Activated B cell treated with CpG ODN at 0.5 μM for 24 hours (primary cell): ENCODE data around the gene PDGFB. TPM values are rescaled to one million over a fixed set of nuclear protein-coding genes. Genes with fewer than 3 reads are reported as not detected.

Experiments used
- ATAC-seq: fragments of 200-7000 bp; cut with Tn5 transposase; one replicate; pipeline ENCODE4 v1.10.0; 2021; ENCODE audit warnings: low read depth, mild to moderate bottlenecking, moderate library complexity
- CTCF ChIA-PET: fragments of 350-600 bp; sonication (Branson Sonifier 250); formaldehyde crosslinking; loops from one replicate; lab custom pipeline; 2021; ENCODE audit warnings: antibody characterized with exemption; lab: Charles Lee
- POLR2A ChIA-PET: fragments of 350-600 bp; sonication (Branson Sonifier 250); formaldehyde crosslinking; loops from one replicate; lab custom pipeline; 2021; ENCODE audit warnings: antibody characterized with exemption; lab: Charles Lee
- DNase-seq: peaks from one replicate; pipeline ENCODE4 v3.0.0; 2022
- H3K27ac Mint-ChIP-seq: one replicate; pipeline ENCODE4 v1.8.0; 2020; ENCODE audit warnings: mixed read lengths
- H3K27me3 Mint-ChIP-seq: one replicate; pipeline ENCODE4 v1.8.0; 2021; ENCODE audit warnings: mixed read lengths
- H3K36me3 Mint-ChIP-seq: one replicate; pipeline ENCODE4 v1.8.0; 2021; ENCODE audit warnings: low read depth, mixed read lengths
- H3K4me1 Mint-ChIP-seq: one replicate; pipeline ENCODE4 v1.8.0; 2021; ENCODE audit warnings: mixed read lengths
- H3K4me3 Mint-ChIP-seq: one replicate; pipeline ENCODE4 v1.8.0; 2020; ENCODE audit warnings: mild to moderate bottlenecking, mixed read lengths
- H3K9me3 Mint-ChIP-seq: one replicate; pipeline ENCODE4 v1.8.0; 2020; ENCODE audit warnings: mixed read lengths
- CTCF ChIP-seq: fragments of 200-600 bp; IDR thresholded peaks from one replicate; pipeline ENCODE4 v1.8.0; 2022; ENCODE audit warnings: antibody characterized with exemption, mild to moderate bottlenecking
- intact Hi-C: fragments of 100-400 bp; cut with micrococcal nuclease; formaldehyde crosslinking; loops from one replicate; pipeline ENCODE4 v1.15.1; 2024
- total RNA-seq: library from RNA; stranded (reverse); gene quantifications from 2 replicates; pipeline ENCODE4 v1.2.3, GENCODE V29; 2022

Gene PDGFB
- total RNA-seq, 1 donor from 2014 or later = not detected

DNA sequence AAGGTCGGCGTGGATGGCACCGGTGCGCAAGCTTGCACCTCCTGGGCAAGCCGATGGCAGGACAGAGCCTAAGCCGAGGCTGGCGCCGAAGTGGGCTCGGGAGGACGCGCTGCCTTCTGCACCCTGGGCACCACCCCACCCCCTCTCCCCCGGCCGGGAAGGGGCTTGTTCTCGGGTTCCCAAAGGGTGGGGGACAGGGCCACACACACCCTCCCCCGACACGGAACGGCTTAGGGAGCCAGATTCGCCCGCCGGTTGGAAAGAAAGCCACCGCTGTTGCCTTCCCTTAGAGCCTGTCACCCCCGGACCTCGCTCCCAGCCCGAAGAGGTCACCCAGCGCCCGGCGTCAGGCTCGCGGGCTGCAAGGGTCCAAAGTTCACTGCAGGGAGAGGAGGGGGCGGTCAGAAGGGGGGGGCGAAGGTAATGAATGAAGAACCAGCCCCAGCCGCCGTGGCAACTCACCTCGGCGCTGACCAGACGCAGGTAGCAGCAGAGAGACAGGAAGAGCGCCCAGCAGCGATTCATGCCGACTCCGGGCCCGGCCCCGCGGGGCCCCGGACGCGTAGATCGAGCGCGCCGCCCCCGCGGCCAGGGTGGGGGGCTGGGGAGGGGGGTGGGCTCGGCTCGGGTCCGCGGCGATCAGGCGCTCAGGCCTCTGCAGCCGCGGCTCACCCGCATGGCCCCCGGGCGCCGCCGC is 1.2 kb downstream of the PDGFB start:
- POLR2A ChIA-PET = interaction anchor here (0.6 kb wide), 1 partner anchor 107 kb away, joined by 5 read pairs; no protein-coding TSS in a partner anchor
- Mint-ChIP-seq H3K36me3 (no peaks in the 10 kb centered on the region), H3K9me3 (no peaks in the 10 kb centered on the region), H3K27ac (no peak overlapping the region), H3K4me3 (peak overlapping the region; percentile 67), H3K27me3 (peaks cover 59% of the 10 kb centered on the region), H3K4me1 (peaks cover 27% of the 10 kb centered on the region)
- intact Hi-C loops = no loop called here
- CTCF ChIA-PET = no interaction called here
- ATAC-seq (no peak), DNase-seq (no peak)
- no peak for TF ChIP-seq CTCF

GRCh38 chr22:39242595-39243438 is 2.0 kb downstream of the PDGFB start:
- no peak for TF ChIP-seq CTCF
- CTCF ChIA-PET = no interaction called here
- H3K4me3 Mint-ChIP-seq = peak overlapping the region; percentile 73
- ATAC-seq (no peak), DNase-seq (no peak)
- no peaks in the 10 kb centered on the region for H3K9me3 Mint-ChIP-seq
- H3K27me3 Mint-ChIP-seq = peaks cover 56% of the 10 kb centered on the region
- H3K36me3 Mint-ChIP-seq = no peaks in the 10 kb centered on the region
- H3K4me1 Mint-ChIP-seq = peaks cover 27% of the 10 kb centered on the region
- intact Hi-C loops = no loop called here
- H3K27ac Mint-ChIP-seq = no peak overlapping the region
- POLR2A ChIA-PET = interaction anchor here (0.7 kb wide), 1 partner anchor 42 kb away, joined by 5 read pairs; no protein-coding TSS in a partner anchor

DNA sequence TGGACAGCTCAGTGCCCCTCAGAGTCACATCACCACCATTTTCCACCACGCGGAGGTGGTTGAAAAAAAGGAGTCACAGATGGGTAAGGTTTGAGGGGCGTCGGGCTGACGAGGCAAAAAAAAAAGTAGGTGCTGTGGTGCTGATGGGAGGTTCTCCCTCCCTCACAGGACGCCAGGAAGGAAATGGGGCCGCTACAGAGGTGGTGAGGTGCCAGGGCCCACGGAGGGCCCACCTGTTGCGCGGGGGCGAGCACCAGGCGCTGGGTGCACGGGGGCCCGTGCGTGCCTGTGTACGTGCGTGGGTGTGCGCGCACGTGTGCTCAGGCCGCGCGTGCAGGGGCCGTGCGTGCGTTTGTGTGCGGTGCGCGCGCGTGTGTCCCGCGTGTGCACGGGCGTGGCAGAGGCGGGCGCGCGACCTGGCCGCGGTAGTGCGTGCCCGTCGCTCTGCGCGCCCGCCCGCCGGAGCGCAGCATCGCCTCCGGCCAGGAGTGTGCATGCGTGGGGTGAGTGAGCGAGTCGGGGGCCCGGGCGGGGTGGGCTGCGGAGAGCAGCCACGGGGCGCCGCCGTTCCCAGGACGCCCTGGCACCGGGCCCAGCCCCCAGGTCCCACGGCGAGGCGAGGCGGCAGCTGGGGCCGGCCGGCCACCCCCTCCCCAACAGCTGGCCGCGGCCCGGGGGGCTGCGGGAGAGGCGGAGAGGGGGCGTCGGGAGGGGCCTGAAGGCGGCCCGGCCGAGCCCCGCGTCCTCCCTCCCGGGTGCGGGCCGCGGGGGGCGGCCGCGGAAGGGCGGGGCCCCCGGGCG is 2.8 kb downstream of the PDGFB start:
- CTCF ChIA-PET = no interaction called here
- no peak for ATAC-seq

DNA sequence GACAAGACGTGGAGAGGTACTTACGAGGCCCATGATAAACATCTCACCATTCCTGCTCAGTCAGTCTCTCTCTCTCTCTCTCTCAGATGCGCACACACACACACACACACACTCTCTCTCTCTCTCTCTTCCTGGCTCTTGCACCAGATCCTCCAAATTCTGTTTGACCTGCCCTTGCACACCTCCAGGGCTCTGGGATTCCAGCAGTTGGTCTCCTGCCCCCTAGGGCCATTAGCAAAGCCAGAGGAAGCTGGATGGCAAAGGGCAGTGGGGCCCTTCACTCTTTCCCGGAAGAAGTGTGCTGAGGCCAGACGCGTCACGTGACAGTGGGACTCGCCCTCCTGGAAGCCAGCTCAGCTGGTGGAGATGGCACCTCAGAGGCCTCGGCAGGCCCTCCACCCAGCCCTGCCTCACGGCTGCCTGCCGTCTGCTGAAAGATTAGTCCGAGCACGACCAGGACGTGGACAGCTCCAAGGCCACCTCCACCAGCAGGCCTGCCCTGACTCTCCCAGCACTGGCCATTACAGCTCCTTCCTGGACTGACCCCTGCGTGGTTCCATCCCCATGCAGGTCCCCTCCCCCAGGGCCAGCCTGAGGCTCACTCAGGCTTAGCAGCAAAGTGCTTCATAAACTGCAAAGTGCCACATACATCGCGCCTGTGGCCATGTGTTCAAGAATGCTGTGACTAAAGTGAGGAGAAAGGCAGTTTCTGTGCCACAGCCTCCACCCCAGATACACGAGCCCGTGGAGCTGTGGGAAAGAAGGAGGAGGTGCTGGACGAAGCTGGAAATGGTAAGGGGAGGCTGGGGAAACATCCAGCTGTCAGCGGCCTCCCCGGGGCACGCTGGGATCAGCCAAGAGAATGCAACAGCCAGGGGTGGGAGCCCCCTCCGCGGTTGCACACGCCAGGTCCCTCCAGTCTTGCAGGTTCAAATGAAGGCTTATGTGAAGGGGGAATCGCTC is 3.7 kb downstream of the PDGFB start:
- ATAC-seq (no peak), DNase-seq (no peak)
- Mint-ChIP-seq H3K4me3 (peak overlapping the region; percentile 78), H3K27me3 (peaks cover 55% of the 10 kb centered on the region), H3K27ac (no peak overlapping the region), H3K9me3 (no peaks in the 10 kb centered on the region), H3K4me1 (peaks cover 40% of the 10 kb centered on the region), H3K36me3 (no peaks in the 10 kb centered on the region)
- intact Hi-C loops = no loop called here
- POLR2A ChIA-PET = interaction anchor here (0.6 to 1.8 kb wide), 2 partner anchors 78 to 1506 kb away, joined by 3 to 10 read pairs; partner anchors contain the start of gene RPL3
- CTCF ChIA-PET = no interaction called here
- no peak for TF ChIP-seq CTCF

More for the DNA sequence above, 2.8 kb downstream of the PDGFB start:
- no peak for TF ChIP-seq CTCF
- Mint-ChIP-seq H3K9me3 (no peaks in the 10 kb centered on the region), H3K27me3 (peaks cover 55% of the 10 kb centered on the region), H3K4me1 (peaks cover 31% of the 10 kb centered on the region), H3K4me3 (peak overlapping the region; percentile 78), H3K27ac (no peak overlapping the region), H3K36me3 (no peaks in the 10 kb centered on the region)
- intact Hi-C loops = no loop called here
- POLR2A ChIA-PET = interaction anchor here (0.7 to 1.8 kb wide), 2 partner anchors 41 to 77 kb away, joined by 5 to 10 read pairs; partner anchors contain the start of gene RPL3
- no peak for DNase-seq
